ENCODE measurements around the gene FAM200C.
"Not testable (repeated sequence)": the region's sequence is repeated elsewhere in the genome, so short reads cannot be mapped to it uniquely, and the experiment has no call there.

The FAM200C gene

DNA sequence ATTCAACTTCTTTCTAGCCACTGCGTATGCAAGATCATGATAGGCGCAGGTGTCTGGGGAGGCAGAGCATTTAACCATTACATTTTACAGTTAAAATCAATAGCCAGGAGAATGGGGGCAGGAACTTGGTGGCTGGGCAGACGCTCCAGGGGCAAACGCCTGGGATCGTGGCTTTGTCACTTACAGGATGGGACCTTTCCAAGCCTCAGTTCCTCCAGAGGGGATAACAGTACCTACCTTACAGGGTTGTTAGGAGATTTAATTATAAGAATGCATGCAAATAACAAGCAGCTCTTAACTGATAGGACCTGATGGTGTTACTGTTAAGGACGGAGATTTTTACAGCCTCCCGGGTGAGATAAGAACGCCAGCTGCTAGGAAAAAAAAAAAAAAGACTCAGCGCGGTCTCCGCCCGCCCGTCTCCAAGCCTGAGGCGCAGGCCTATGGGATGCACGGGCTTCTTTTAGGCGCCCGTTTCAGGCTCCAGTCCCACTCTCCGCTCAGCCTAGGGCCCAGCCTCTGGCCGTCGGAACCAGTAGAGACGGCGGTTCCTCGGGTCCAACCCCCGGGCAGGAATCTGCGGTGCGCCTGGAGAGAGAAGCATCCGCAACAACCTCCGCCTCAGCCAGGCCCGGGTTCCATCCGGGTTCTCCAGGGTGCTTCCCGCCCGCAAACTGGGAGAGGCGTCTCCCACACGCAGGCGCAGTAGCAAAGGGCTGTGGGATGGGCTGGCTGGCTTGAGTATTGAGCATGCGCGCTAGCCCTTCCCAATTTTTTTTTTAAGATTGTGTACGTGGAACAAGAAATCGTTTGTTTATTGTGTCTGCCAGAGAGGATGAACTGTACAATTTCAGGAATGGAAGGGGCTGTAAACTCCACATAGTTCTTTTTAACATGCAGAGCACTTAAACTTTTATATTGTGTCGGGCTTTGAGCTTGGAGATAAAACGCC is at the start of gene FAM200C:
FAM200C (minus strand) TSS at position 653 of the 952 bp plus-strand sequence. CDS start 4,564 bp downstream, outside the sequence.
- DNase-seq (ENCODE audit: low read depth in 2 of 2), result peak; percentile 55 to 74

DNA sequence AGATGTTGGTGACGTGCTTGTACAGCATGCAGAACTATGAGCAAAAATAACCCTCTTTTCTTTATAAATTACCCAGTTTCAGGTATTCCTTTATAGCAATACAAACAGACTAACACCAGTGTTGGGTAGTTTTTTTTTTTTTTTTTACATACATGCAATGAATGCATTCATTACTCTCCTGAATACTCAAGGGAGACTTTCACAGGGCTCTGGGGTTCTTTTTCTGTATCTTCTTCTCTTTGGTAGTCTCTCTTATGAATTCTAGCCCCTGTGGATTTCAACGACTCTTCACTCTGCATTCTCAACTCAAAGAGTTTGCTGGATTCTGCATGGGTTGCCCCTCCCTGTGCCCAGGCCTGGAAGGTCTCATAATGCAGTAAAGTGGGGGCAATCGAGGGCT is 49.6 kb upstream of the FAM200C start:
- no peak for DNase-seq (ENCODE audit: low read depth in 2 of 2)

DNA sequence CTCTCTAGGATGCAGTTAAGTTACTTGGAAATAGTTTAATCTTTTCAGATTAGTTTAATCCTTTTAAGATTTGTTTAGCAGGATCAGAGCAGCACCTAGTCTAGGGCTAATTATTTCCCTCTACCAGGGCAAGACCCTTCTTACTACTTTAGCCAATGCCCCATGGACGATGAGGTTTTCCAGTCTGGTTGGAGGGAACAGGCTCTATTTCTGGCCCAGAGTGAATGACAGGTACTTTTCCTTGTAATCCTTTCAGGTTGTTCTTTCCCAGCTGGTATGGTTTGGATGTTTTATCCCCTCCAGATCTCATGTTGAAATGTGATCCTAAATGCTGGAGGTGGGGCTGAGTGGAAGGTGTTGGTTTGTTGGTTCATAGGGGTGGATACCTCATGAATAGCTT is 49.0 kb upstream of the FAM200C start:
- DNase-seq (ENCODE audit: low read depth in 2 of 2), result no peak

DNA sequence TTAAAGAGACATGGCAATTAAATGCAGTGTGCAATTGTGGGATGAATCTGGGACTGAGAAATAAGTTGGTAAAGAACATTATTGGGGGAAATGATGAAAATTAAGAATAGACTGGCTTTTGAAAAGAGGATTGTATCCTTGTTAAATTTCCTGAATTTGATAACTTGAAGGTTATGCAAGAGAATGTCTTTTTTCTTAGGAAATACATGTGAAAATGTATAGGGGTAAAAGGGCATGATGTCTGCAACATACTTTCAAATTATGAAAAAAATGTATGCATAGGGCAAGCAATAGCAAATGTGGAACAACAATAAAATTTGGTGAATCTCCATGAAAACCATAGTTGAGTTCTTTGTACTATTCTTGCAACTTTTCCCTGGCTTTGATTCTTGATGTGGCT is 45.9 kb upstream of the FAM200C start:
- DNase-seq (ENCODE audit: low read depth in 2 of 2), result no peak

DNA sequence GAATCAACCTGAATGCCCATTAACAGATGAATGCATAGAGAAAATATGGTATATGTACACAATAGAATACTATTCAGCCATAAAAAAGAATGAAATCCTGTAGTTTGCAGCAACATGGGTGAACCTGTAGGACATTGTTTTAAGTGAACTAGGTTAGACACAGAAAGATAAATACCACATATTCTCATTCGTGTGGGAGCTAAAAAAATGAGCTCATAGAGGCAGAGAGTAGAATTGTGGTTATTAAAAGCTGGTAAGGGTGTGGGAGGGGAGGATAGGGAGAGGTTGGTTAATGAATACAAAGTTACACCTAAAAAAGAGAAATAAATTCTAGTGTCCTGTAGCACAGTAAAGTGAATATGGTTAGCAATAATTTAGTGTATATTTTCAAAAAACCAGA is 45.3 kb upstream of the FAM200C start:
- no peak for DNase-seq (ENCODE audit: low read depth in 2 of 2)

DNA sequence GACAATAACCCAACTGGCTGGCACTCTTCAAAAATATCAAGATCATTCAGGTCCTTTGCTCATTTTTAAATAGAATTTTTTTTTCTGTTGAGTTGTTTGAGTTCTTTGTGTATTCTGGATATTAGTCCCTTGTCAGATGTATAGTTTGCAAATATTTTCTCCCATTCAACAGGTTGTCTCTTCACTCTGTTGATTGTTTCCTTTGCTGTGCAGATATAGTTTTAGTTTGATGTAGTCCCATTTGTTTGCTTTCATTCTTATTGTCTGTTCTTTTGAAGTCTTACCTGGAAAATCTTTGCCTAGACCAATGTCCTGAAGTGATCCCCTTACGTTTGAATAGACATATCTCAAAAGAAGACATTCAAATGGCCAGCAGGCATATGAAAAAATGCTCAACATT is 44.6 kb upstream of the FAM200C start:
- DNase-seq (ENCODE audit: low read depth in 2 of 2), result no peak

DNA sequence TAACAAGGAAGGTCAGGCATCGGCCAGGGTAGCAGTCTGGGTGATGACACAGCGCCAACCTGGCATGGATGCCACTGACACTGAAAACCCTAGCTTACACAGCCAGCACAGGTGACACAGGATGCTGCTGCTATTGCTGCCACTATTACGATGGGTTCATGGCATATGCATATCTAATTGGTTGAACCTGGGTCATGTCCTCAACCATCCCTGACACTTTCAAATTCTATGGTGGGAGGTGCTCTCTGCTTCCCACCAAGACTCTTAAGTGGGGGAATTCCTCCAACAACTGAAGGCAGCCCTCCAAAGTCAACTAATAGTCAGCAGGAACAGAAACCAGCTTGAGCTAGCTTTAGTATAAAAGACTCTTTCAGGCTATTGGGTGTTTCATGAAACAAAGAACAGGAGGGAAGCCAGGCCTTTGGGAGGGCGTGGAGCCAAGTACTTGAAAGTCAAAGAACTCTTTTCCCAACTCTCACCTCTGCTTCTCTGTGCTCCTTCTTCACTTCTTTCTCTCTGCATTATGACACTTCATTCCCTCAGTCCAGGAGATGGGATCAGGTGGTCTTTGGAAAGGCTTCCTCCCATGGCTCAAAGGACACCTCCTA is 43.1 kb upstream of the FAM200C start:
- no peak for DNase-seq (ENCODE audit: low read depth in 2 of 2)

DNA sequence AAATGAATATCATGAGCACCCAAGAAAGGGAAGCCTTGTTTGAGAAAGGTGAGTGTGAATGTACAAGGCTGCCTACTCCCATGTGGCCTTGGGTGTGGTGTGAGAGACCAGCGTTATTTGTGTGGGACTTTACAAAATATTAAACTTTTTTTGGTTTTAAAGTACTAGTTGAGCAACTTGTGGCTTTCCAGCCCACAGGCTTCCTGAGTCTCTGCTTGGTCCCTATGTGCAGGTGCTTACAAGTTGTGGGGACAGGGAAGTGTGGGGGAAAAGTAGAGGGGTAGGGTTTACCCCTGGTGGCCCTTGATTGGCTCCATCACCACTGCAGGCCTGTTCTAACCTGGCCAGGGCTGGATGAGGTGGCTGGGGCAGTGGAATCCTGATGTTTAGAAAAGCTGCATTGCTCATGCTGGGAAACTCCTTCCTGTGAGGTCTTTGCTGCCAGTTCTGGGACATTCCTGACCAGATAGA is 41.5 kb upstream of the FAM200C start:
- no peak for DNase-seq (ENCODE audit: low read depth in 2 of 2)

DNA sequence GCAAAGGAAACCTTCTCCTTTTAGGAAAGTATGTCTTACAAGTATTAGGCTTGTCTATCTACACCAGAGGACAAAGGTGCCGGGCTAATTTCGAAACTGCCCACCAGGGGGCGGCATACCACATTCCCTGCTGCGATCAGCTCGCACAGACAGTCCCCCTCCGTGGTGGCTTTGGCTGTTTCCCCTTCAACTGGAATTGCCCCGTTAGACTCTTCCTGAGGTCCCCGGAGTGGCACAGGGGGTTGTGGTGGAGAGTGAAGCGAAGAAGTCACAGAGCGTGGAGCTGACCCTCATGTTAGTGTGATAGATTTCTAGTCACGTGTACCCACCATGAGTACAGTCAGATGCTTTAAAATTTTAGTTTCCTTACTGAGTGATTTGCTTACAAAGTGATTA is 39.3 kb upstream of the FAM200C start:
- DNase-seq (ENCODE audit: low read depth in 2 of 2), result peak; percentile 84 to 90

DNA sequence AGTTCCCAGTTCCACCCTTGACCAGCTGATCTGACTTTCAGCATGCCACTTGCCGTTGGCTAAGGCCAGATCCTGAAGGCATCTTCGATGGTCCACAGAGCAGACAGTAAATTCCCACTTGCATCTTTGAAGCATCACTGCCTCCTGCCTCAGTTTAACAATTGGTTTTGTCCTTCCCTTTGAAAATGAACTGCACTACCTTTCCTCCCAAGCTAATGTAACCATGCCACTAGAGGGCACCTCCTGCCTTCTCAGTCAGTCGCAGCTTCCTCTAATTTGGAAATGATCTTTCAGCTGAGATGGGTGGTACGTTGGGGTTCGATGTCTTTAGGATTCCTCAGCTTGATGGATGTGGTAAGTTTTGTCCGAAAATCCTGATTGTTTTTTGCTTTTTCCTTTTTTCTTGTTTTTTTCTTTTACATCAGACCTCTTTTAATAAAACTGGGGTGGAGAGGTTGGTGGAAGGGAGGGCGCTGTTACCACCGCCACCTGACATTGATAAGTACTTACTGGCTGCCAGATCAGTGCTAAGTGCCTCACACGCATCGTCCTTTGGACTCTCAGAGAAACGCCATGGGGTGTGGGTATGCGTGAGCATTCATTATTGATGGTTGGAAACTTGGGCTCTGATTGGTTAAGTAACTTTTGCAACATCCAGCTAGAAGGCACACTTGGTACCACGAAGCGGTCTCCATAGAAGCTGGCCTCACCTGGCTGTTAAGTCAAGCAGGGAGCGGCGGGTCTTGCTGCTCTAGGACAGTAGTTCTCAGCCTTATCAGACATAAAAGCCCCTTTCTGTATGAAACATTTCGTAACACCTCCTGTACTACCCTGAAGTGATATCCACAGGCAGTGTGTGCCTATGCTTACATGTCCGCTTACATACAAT is 38.7 kb upstream of the FAM200C start:
- DNase-seq (ENCODE audit: low read depth in 2 of 2), result peak; percentile 32 to 49

DNA sequence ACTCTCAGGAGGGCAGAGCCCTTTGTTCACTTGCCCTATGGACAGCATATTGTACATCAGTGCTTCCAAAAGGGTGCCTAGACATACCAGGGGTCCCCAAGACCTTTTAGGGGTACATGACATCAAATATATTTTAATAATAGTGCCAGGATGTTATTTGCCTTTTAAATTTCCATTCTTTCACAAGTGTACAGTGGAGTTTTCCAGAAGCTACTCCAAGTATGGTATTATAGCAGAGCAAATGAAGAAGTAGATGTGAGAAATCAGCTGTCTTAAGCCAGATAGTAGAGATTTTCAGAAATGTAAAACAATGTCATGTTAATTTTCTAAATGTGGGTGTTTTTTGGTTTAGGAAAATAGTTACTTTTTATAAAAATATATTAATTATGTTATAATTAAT is 37.4 kb upstream of the FAM200C start:
- no peak for DNase-seq (ENCODE audit: low read depth in 2 of 2)

DNA sequence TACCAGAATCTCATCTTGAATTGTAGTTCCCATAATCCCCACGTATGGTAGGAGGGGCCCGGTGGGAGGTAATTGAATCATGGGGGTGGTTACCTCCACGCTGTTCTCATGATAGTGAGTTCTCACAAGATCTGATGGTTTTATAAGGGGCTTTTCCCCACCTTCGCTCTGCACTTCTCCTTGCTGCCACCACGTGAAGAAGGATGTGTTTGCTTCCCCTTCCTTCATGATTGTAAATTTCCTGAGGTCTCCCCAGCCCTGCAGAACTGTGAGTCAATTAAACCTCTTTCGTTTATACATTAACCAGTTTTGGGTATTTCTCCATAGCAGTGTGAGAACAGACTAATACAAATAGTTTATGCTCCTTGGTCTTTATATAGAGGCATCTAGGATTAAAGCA is 36.8 kb upstream of the FAM200C start:
- DNase-seq (ENCODE audit: low read depth in 2 of 2), result not testable (repeated sequence)

DNA sequence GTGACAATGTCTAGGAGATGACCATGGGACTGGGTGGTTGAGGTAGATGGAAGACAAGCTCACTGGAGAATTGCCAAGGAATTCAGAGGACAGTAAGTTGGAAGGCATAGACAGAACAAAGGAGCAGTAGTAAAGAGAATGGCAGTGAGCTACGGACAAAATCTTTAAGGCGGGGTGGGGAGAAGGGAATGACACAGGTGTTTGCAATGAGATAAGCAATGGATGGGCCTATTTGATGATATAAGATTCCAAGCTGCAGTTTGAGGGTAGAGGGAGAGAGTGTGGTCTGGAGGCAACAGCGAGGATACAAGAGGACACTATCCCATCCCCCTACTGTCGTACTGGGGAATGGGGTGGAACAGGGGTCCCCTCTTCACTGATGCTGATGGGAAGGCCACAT is 36.2 kb upstream of the FAM200C start:
- no peak for DNase-seq (ENCODE audit: low read depth in 2 of 2)

DNA sequence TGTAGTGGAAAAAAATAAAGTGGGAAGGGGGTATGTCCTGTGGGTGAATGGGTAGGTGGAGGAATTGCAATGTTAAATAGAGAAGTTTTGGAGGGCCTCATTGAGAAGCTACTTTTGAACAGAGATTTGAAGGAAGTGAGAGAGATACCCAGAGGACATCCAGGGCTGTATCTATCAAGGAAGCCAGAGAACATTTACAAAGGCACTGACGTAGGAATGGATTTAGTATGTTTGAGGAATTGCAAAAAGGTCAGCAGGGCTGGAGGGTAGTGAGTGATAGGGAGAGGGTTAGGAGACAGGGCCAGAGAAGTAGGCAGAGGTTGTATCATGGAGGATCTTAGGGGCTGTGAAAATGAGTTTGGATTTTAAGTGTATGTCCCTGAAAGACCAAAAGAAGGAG is 35.7 kb upstream of the FAM200C start:
- no peak for DNase-seq (ENCODE audit: low read depth in 2 of 2)

DNA sequence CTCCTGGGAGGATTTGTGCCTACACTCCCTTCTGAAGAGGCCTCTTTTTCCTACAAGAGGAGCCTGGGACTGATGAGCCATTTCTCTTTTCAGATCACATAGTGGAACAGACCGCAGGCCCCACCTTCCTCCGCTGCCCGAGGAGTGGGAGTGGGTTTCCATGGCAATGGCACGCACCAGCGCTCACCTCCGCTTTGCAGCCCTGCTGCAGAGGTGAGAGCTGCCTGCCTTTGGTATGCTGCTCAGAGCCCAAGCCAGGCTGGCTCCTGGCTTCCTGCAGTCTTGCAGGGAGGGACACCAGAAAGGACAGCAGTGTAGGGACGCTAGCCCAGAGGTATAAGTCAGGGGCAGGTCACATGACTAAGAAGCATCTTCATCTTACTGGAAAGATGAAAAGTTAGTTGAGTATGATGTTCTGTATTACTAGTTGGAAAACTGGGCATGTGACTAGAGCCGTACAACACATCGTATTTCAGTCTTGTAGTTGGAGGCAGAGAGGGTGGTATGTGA is 34.2 kb upstream of the FAM200C start:
- DNase-seq (ENCODE audit: low read depth in 2 of 2), result peak in 1 of 2 donors; percentile 23

DNA sequence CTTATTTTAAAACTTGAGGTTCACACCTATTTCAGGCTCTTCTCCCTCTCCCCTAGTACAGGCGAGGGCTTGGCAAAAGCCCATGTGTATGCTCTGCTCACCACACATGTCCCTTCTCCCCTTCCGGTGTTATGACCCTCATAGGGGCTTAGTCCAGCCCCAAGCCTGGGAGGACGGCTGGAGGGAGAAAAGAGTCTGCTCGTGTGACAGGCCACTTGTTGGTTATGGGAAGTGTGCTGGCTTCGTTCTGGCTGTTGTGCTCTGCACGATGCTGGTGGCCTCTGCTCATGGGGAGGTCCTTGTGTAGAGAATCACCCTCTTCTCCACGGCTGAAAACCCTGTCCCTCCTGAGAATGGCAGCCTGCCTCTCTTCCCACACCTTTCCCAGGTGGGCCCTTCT is 32.9 kb upstream of the FAM200C start:
- DNase-seq (ENCODE audit: low read depth in 2 of 2), result no peak

DNA sequence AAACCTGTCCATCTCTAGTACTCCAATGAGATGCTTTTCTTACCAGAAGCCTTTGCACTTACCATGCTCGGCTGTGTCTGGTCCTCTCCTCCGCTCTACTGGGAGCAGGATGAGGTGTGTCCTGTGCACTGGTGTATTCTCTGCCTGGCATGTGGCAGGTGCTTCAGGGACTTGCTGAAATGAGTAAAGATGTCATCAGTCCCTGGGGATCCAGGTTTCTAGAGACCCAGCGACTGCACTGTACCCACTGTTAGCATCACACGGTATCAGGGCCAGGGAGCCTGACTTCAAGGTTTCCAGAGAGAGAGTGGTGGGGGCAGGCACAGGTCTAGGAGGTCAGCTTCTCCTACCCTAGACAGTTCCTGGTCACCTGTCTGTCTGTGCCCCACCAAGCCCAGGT is 32.3 kb upstream of the FAM200C start:
- no peak for DNase-seq (ENCODE audit: low read depth in 2 of 2)

DNA sequence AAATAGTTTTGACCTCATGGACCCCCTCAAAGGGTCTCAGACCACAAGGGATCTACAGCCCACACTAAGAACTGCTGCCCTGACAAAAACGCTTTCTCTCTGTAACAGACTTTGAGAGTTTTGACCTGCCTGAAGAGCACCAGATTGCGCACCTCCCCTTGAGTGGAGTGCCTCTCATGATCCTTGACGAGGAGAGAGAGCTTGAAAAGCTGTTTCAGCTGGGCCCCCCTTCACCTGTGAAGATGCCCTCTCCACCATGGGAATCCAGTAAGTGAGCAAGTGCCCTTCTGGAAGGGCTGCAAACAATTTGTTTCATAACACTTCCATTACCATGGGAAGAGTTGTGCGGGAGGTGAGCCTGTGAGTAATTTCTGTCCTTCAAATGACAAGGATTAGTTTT is 27.8 kb upstream of the FAM200C start:
- no peak for DNase-seq (ENCODE audit: low read depth in 2 of 2)

DNA sequence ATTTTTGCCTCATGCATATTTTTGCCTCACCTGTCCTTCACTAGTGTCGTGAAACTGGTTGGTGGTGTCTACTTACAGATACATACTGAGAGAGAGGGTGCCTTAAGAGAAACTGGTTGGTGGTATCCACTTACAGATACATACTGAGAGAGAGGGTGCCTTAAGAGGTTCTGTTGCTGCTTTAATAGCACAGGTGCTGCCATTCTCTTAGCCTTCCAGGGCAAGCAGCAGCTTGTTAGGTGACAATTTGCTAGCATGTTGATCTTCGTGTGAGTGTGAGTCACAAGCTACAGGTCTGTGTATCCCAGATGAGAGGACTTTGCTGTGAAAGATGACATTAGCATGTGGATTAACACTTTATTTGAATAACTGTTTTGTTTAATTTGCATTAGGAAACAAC is 23.2 kb upstream of the FAM200C start:
- no peak for DNase-seq (ENCODE audit: low read depth in 2 of 2)

DNA sequence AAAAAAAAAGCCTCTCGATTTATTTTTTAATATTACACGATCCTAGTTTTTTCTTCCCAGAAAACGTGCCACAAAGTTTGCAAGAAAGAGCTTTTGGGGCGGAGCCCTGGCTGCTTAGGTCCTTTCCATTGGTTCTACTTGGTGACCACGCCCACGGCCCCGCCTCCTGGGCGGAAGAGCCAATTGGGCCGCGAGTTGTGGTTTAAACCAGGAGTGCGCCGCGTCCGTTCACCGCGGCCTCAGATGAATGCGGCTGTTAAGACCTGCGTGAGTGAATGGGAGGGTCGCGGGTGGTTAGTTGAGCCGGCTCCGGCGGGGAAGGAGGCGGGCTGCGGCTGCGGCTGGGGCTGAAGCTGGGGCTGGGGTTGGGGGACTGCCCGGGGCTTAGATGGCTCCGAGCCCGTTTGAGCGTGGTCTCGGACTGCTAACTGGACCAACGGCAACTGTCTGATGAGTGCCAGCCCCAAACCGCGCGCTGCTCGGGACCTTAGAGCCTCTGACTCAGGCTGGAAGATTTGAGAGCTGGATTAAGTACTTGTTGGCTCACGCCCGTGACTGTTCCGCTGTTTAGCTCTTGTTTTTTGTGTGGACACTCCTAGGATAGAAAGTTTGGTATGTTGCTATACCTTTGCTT is 21.9 kb upstream of the FAM200C start, which contains the start of gene PTTG1:
PTTG1 (plus strand) TSS at position 231 of the 634 bp plus-strand sequence. CDS start 458 bp downstream, outside the sequence.
- peak; percentile 89 to 90 for DNase-seq (ENCODE audit: low read depth in 2 of 2)

DNA sequence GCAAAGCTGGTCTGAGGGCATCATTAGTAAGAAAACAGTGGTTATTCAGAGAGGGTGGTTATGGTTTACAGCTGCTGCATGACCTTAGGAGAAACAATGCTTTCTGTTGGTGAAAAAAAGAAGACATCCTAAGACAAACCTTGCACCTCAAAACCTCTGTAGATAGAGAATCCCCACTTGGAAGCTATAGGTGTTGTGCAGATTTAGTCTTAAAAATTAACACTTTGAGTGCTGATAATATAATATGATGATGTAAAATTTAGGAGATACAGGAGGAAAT is 20.4 kb upstream of the FAM200C start:
- no peak for DNase-seq (ENCODE audit: low read depth in 2 of 2)

Data from stimulated activated CD4-positive, alpha-beta T cell treated with anti-CD3 and anti-CD28 coated beads, Interleukin-4, amount 100 ng/mL, for 48 hours (primary cell).